GM08714 (cell line): ENCODE data around the gene AQP2.

Experiments
- H3K4me3 ChIP-seq: fragments of 200-500 bp; sonication (Bioruptor generic); 2 replicates; pipeline ENCODE4 v1.5.1; 2014; ENCODE audit warnings: mild to moderate bottlenecking, low read length, inconsistent platforms
- ZNF274 ChIP-seq: IDR thresholded peaks from 2 replicates; pipeline ENCODE4 v1.6.1; 2012; ENCODE audit warnings: mild to moderate bottlenecking, low read depth, low read length

The AQP2 gene

DNA sequence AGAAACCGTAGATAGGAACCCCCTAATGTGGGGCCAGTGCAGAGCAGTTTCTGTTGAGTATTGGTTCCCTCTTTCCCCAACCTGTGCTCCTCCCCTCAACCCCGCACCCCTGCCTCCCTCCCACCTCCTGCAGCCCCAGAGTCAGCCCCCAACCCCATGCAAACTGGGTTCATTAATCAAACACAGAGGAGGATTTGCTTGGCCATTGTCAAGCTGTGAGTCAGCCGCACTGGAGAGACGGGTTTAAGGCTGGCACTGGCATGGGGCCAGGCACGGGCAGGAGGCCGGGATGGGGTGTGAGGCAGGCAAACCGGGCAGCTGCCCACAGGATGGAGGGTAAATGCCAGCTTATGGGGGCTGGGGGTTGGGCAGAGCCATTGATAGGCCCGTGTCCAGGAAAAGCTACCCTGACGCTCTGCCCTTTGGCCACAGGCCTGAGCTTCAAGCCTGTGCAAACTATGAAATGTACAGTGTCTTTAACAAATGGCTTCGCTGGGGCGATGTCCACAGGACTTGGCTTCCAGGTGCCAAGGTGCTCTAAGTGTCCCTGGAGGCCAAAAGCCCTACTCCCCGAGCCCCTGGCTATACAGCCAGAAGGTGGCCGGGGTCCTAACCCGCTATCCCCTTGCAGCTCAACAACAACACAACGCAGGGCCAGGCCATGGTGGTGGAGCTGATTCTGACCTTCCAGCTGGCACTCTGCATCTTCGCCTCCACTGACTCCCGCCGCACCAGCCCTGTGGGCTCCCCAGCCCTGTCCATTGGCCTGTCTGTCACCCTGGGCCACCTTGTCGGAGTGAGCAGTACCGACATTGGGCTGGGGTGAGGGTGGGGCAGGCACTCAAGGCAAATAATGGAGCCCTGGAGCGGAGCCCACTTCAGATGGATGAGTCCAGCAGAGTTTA is 12.6 kb downstream of the AQP2 start:
- no peak overlapping the region for H3K4me3 ChIP-seq
- no peak for TF ChIP-seq ZNF274

DNA sequence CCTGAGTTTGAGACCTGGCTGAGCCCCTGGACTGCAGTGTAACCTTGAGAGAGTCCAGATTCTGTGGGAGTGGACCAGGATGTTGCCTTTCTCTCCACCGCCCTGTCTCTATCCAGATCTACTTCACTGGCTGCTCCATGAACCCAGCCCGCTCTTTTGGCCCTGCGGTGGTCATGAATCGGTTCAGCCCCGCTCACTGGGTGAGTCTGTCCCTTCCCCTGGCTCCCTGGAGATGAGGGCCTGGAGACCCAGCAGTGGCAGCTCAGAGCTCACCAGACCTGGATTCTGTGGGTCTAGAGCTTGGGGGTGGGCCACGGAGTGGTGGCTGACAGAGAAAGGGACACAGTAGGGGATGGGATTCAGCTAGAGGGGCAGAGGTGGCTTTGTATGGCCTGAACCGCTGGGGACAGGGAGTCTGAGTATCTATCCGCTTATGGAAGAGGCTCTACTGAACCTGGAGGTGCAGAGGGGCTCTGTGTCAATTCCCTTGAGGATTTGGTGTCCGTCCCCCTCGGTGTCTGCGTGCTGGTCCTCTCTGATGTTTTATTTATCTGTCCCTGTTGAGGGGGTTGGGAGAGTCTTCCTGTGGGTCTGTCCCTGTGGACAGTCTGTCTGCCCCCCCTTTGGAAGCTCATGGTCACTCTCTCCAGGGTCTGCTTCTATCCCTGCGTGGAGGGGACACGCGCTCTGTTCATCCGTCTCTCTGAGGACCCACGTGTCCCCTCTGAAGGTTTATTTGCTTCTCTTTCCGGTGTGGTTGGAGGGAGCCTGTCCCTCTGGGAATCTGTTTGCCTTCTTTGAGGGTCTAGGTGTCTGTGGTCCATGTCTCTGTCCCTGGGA is 13.7 kb downstream of the AQP2 start:
- no peak for TF ChIP-seq ZNF274
- H3K4me3 ChIP-seq, result no peak overlapping the region

DNA sequence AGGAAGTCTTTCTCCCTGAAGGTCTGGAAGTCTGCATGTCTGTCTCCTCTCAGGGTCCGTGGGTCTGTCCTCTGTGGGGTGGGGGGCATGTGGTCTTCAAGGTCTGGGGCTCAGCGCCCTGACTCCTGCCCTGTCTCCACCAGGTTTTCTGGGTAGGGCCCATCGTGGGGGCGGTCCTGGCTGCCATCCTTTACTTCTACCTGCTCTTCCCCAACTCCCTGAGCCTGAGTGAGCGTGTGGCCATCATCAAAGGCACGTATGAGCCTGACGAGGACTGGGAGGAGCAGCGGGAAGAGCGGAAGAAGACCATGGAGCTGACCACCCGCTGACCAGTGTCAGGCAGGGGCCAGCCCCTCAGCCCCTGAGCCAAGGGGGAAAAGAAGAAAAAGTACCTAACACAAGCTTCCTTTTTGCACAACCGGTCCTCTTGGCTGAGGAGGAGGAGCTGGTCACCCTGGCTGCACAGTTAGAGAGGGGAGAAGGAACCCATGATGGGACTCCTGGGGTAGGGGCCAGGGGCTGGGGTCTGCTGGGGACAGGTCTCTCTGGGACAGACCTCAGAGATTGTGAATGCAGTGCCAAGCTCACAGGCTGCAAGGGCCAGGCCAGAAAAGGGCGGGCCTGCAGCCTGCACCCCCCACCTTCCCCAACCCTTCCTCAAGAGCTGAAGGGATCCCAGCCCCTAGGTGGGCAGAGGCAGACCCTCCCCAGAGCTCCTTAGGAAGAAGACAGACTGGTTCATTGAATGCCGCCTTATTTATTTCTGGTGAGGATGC is 14.5 kb downstream of the AQP2 start:
- H3K4me3 ChIP-seq, result no peak overlapping the region
- no peak for TF ChIP-seq ZNF274

DNA sequence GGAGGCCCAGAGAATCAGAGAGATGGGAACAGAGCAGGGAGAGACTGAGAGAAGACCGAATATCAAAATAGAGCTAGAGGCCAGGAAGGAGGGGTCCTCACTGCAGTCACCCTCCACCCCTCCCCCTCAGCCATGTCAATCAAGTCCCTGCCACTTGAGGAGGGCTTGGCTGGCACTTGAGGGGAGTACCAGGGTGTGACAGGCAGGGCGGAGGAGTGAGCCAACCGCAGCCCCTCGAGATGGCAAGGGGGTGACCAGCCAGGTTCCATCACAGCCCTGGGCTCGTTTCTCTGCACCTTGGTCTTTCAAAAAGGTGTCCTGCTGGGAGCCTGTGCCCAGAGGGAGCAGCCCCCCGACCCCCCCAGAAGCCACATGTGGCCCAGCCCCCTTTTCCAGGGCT is 15.3 kb downstream of the AQP2 start:
- no peak for TF ChIP-seq ZNF274
- no peak overlapping the region for H3K4me3 ChIP-seq

DNA sequence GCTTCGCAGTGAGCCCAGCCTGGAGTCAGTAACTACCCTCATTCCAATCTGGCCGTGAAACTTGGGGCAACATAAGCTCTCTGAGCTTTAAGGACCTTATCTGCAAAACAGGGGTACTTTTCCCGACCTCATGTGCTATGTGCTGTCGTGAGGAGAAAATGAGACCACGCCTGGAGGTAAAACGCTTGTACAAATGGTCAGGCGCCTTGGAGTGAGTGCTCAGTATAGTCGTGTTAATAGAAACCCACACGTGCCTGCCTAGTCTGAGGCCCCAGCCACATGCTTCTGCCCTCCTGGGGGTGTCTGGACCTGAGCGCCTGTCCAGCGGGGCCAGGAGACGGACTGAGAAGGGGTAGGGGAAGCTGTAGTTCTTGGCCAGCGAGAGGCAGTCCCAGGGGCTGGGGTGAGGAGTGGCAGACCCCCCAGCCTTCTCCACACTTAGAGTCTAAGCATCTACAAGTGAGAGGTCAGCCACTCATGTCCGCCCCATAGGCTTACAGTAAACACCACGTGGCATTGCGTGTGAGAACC is 16.0 kb downstream of the AQP2 start:
- no peak for TF ChIP-seq ZNF274
- no peak overlapping the region for H3K4me3 ChIP-seq

DNA sequence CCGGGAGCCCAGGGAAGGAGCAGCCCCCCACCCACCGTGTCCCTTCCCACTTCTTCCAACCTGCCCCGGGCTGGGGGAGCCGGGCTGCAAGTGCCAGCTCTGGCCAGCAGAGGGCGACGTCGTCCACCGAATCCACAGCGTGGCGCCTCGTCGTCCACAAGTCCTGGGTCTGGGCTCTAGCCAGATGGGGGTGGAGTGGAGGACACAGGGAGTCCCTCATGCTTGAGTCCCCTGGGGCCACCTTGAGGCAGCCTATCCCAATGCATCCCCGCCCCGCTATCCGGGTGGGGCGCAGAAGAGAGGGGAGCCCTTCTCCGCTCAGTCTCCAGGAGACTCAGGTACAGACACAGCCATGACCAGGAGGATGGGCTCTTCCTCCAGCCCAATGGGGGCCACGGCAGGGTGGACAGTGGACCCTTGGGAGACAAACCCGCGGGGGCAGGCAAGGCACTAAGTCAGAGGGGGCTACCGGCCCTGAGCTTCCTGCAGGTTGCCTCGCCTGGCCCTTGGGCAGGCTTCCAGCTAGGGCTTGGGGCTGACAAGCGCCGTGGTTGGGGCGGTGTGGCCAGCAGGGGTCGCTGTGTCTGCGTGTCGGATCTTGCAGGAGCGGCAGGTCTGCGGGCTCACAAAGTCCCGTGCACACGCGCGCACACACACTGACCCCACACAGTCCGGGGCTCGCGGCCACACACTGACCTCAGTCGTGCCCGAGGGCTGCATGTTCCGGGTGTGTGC is 16.7 kb downstream of the AQP2 start:
- no peak for TF ChIP-seq ZNF274
- no peak overlapping the region; the same call in 1 of the 2 replicates for H3K4me3 ChIP-seq

DNA sequence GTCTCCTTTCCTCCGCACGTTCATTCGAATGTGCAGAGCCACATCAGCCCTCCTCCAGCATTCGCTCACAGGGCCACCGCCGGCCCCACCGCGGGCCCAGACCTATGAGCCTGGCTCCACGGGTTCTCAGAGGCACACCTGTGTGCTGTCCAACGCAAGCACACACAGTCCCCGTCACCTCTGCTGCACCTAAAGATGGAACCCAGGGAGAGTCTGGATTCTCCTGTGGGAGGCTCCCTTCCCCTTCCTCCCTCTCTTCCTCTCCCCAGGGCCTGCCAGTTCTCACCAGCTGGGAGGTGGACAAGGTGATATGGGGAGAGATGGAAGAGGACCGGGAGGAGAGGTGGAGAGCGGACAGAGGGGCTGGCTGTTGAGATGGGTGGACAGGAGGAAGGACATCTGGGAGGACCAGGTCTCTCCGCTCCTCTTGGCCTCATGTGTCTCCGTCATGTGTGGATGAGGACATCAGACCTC is 17.3 kb downstream of the AQP2 start:
- no peak for TF ChIP-seq ZNF274
- no peak overlapping the region for H3K4me3 ChIP-seq

DNA sequence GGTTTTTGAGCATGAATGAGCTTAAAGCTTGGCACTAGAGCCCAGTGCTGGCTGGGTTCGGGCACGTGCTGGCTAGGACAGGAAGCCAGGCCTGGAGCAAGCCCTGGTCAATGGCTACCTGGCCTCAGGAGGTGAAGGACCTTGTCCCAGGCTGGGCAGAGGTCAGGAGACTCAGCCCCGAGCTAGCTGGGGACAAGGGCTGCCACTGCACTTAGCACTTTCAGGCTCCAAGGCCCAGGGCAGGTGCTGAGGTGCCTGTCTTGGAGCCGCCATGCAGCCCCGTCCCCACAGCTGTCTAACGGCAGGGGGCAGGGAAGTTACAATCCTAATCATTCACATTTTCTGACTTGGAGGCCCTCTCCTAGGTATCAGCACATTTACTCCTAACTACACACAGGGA is 17.9 kb downstream of the AQP2 start:
- TF ChIP-seq ZNF274, result no peak
- no peak overlapping the region for H3K4me3 ChIP-seq

DNA sequence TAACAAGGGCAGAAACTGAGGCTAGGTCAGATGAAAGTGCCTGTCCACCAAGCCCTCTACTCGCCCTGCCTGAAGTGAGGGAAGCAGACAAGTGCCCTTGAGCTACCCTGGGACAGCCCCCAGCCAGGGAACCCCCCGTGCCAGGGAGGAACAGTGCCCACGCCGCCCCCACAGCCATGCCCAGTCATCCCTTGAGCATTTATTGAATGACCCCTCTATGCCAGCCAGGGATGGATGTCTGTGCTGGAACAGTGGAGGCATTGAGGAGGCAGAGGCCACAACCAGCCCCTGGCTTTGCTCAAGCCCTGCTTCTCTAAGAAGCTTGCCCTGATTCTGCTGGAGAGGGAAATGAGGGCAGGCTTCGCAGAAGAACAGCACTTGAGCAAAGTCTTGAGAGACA is 18.5 kb downstream of the AQP2 start:
- no peak for TF ChIP-seq ZNF274

DNA sequence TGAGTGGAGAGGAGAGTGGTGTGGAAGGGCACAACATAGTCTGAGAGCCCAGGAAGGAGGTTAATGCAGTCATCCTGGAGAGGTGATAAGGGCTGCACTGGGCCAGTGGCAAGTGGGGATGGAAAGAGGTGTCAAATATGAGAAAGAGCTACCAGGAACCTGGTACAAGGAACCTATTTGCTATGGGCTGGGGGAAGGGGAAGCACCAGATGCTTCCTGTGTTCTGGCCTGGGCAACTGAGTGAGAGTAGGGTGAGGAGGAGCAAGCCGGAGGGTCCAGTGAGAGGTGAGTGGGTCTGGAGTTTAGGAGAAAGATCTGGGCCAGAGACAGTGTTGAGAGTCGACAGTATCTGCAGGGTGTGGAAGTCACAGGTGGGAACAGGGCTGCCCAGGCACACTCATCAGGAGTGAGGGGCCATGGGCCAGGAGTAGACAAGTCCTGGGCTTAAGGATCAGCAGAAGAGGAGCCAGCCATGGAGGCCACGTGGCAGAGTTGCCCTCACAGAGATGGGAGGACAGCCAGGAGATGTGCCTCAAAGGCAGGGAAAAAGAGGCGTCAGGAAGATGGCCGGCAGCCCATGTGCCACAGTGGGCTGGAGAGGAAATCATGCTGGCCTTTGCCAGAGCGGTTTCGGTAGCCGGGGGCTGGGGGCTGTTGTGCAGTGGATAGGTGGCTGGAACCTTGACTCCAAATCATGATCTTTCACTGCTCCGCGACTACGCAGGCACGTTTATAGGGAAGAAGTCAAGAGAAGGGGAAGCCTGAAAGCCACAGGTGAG is 19.3 kb downstream of the AQP2 start:
- no peak overlapping the region for H3K4me3 ChIP-seq
- no peak for TF ChIP-seq ZNF274

More for the DNA sequence above, 18.5 kb downstream of the AQP2 start:
- no peak overlapping the region for H3K4me3 ChIP-seq

DNA sequence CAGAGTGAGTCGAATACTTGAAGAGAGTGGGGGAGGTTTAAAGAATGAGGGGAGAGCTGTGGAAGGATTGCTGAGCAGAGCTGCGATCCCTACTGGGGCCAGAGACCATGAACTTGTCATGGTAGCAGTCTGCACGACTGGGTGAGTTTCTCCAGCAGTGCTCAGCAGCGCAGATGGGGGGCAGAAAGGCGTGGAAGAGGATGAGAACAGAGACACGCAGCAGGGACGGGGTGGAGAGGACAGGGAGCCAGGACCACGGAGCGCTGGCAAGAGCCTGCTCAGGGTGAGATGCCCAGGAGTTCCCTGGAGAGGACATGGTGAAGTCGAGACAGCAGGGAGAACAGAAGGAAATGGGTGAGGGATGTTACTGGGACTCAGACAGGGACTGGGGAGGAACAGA is 20.1 kb downstream of the AQP2 start:
- H3K4me3 ChIP-seq, result no peak overlapping the region
- no peak for TF ChIP-seq ZNF274

DNA sequence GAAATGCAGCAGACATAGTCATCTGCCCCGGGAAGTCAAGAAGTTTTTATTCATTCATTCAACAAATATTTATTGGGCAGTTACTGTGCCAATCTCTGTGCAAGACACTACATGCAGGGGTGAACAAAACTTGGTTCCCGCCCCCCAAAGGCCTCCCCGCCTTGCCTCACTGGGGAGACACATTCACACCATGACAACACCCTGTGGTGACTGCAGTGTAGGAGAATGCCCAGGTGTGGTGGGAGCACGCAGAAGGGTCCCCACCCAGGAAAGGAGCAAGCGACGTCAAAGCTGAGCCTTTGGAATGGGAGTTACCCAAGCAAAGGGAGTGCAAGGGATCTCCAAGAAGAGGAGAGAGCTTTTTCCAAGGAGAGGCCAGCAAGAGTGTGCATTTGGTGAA is 20.6 kb downstream of the AQP2 start:
- TF ChIP-seq ZNF274, result no peak
- no peak overlapping the region for H3K4me3 ChIP-seq

DNA sequence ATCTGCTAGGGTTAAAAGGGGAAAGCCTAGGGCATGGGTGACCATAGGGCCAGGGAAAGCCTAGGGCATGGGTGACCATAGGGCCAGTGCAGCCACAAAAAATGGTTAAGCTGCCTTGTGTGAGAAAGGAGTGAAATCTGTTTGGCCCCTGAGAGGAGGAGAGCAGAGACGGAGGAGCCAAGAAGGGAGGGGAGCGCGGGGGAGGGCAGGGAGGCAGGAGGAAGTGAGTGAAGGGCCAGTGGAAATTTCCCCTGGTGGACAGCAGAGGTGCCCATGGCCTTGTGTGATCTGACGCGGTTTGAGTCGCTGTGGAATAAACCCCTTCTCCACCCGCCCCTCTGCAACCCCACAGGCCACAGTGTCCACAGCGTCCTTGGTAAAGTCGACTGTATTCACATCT is 21.6 kb downstream of the AQP2 start:
- no peak overlapping the region for H3K4me3 ChIP-seq
- no peak for TF ChIP-seq ZNF274
